ENCODE measurements around the gene SERPINB3. TPM values are rescaled to one million over a fixed set of nuclear protein-coding genes. Genes with fewer than 3 reads are reported as not detected.

SERPINB3 gene
- total and polyA plus RNA-seq, 2 of the 8 experiments (the other 6 are each of a cell fraction or from before 2014, with no cell fraction given): 0.17 to 0.18 TPM

GRCh38 chr18:63617049-63617914, 44.4 kb downstream of the SERPINB3 start:
- H3K4ac ChIP-seq (replicated peaks; ENCODE audit: insufficient read length, low read depth, low read length): no peak overlapping the region
- H3K14ac ChIP-seq (ENCODE audit: insufficient read length): no peak overlapping the region
- H2BK120ac ChIP-seq (replicated peaks; ENCODE audit: low read depth, low read length): no peak overlapping the region
- no peak overlapping the region for H3K23ac ChIP-seq (ENCODE audit: insufficient read length)
- H3K4me3 ChIP-seq (ENCODE audit: extremely low read depth in 1 of 4, insufficient read depth in 2 of 4, low read depth in 3 of 4, low read length in 4 of 4): no peak overlapping the region
- H2AFZ ChIP-seq (ENCODE audit: low read length): peak overlapping the region; percentile 82; the same call in 1 of the 2 replicates
- no peak overlapping the region for H4K91ac ChIP-seq (replicated peaks; ENCODE audit: insufficient read length, low read length)
- no peak overlapping the region for H2BK20ac ChIP-seq (ENCODE audit: low read length)
- no peak overlapping the region for H2BK5ac ChIP-seq (ENCODE audit: low read depth, low read length)
- H3K27me3 ChIP-seq (replicated peaks in 1 of 4; ENCODE audit: control insufficient read depth in 3 of 4, extremely low read depth in 1 of 4, insufficient read depth in 3 of 4, low read length in 3 of 4): no peaks in the 10 kb centered on the region
- H3K9ac ChIP-seq (replicated peaks in 1 of 4; ENCODE audit: extremely low read depth in 1 of 4, low read depth in 3 of 4, low read length in 3 of 4): no peak overlapping the region
- no peak overlapping the region; the same call in 1 of the 2 replicates for H3K18ac ChIP-seq (ENCODE audit: extremely low read depth, low read length)
- no peak overlapping the region for H4K5ac ChIP-seq (ENCODE audit: insufficient read length, low read depth, low read length)
- DNase-seq (ENCODE audit: low read depth in 1 of 2, low spot score in 2 of 2) (no peak), FAIRE-seq (no peak)
- H3K27ac ChIP-seq (ENCODE audit: low read depth, low read length): no peak overlapping the region
- H4K8ac ChIP-seq (ENCODE audit: extremely low read depth, insufficient read depth, low read length): no peak overlapping the region
- H4K20me1 ChIP-seq (replicated peaks in 1 of 2; ENCODE audit: control insufficient read depth in 1 of 2, insufficient read depth in 2 of 2, low read length in 2 of 2): no peaks in the 10 kb centered on the region
- H3K79me1 ChIP-seq (ENCODE audit: low read depth, low read length): no peaks in the 10 kb centered on the region
- H2BK15ac ChIP-seq (ENCODE audit: low read length): no peak overlapping the region
- WGBS, 2 experiments (ENCODE audit: extremely low coverage in 1 of 2, insufficient coverage in 1 of 2, insufficient read length in 1 of 2, insufficient replicate concordance in 2 of 2, low coverage in 1 of 2, low lambda C conversion rate in 2 of 2, missing lambda C conversion rate in 1 of 2): 79% methylated on average over 3 of the region's 3 CpGs; no CpG with 5 or more reads in 1 of the 2 experiments
- no peaks in the 10 kb centered on the region for H3K36me3 ChIP-seq (ENCODE audit: control insufficient read depth in 2 of 4, insufficient read depth in 4 of 4, low read length in 3 of 4)
- no peak overlapping the region for H2BK12ac ChIP-seq (ENCODE audit: low read depth, low read length)
- no peak overlapping the region for H2AK5ac ChIP-seq (ENCODE audit: low read depth, low read length)
- ChIA-PET CTCF (ENCODE audit: partially characterized antibody) (no interaction called here), POLR2A (ENCODE audit: partially characterized antibody) (no interaction called here)
- no peak overlapping the region for H3K56ac ChIP-seq (replicated peaks; ENCODE audit: insufficient read length, low read depth, low read length)
- H3K4me1 ChIP-seq (replicated peaks in 1 of 4; ENCODE audit: control insufficient read depth in 3 of 4, insufficient read depth in 4 of 4, low read length in 3 of 4): peaks cover 0 to 4% (median under 1%) of the 10 kb centered on the region in 4 experiments; a peak in 2 of 7 replicates
- H3K23me2 ChIP-seq (ENCODE audit: low read depth, low read length): no peaks in the 10 kb centered on the region
- no peak overlapping the region for H3K4me2 ChIP-seq (ENCODE audit: insufficient read depth in 1 of 2, low read depth in 2 of 2, low read length in 2 of 2)
- no peaks in the 10 kb centered on the region for H3K79me2 ChIP-seq (ENCODE audit: control insufficient read depth in 1 of 2, insufficient read depth in 2 of 2, low read length in 2 of 2)
- H3K9me3 ChIP-seq (ENCODE audit: insufficient read depth in 2 of 2, low read depth in 1 of 2, low read length in 1 of 2): no peaks in the 10 kb centered on the region
- TF ChIP-seq KDM1A (IDR thresholded peaks at IDR 0.05; ENCODE audit: borderline replicate concordance, low read length) (no peak), EP300 (IDR thresholded peaks at IDR 0.05; ENCODE audit: borderline replicate concordance in 1 of 2, low read depth in 2 of 2, low read length in 2 of 2) (no peak), ASH2L (IDR thresholded peaks at IDR 0.05; ENCODE audit: low read length) (no peak), SIRT6 (IDR thresholded peaks at IDR 0.05; ENCODE audit: low read length) (no peak), SP4 (IDR thresholded peaks at IDR 0.05; ENCODE audit: low read length) (no peak), POLR2AphosphoS5 (IDR thresholded peaks at IDR 0.05; ENCODE audit: low read depth, low read length) (no peak), CBX8 (IDR thresholded peaks at IDR 0.05; ENCODE audit: borderline replicate concordance, low read depth, low read length) (no peak), TCF12 (IDR thresholded peaks at IDR 0.05; ENCODE audit: low read depth, low read length) (no peak), NANOG (IDR thresholded peaks at IDR 0.05; ENCODE audit: insufficient read depth, low read depth, low read length, poor library complexity, severe bottlenecking) (no peak), YY1 (IDR thresholded peaks at IDR 0.05; ENCODE audit: low read depth, low read length) (no peak)
- TF ChIP-seq, protein P1, sequence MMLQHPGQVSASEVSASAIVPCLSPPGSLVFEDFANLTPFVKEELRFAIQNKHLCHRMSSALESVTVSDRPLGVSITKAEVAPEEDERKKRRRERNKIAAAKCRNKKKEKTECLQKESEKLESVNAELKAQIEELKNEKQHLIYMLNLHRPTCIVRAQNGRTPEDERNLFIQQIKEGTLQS (IDR thresholded peaks at IDR 0.05; ENCODE audit: insufficient read depth, low read depth, low read length): no peak
